Measurements from ENCODE around the gene ASCL4. TPM values are rescaled to one million over a fixed set of nuclear protein-coding genes. Genes with fewer than 3 reads are reported as not detected.
A peak's percentile ranks its signal among the peaks of the same experiment; 100 is the strongest.

Gene ASCL4
- total and polyA plus RNA-seq, 2 of the 13 experiments (the other 11 are each of a cell fraction or from before 2014, with no cell fraction given): not detected

- peak; percentile 31 for TF ChIP-seq IKZF4 (CRISPR knock-in tag; IDR thresholded peaks at IDR 0.05; ENCODE audit: borderline replicate concordance, low read depth, not compliant biosample characterization)
- TF ChIP-seq CBX2 (IDR thresholded peaks at IDR 0.05; ENCODE audit: low read depth, low read length): no peak
- TF ChIP-seq CBX2 (CRISPR knock-in tag; IDR thresholded peaks at IDR 0.05; ENCODE audit: low read depth): no peak
- TF ChIP-seq, protein P1, sequence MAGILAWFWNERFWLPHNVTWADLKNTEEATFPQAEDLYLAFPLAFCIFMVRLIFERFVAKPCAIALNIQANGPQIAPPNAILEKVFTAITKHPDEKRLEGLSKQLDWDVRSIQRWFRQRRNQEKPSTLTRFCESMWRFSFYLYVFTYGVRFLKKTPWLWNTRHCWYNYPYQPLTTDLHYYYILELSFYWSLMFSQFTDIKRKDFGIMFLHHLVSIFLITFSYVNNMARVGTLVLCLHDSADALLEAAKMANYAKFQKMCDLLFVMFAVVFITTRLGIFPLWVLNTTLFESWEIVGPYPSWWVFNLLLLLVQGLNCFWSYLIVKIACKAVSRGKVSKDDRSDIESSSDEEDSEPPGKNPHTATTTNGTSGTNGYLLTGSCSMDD (CRISPR knock-in tag; IDR thresholded peaks at IDR 0.05): no peak
- TF ChIP-seq KMT2B (CRISPR knock-in tag; IDR thresholded peaks at IDR 0.05): 0 out of 2 replicates have a peak, but pooled peaks have one; percentile 53
- TF ChIP-seq, protein P2, sequence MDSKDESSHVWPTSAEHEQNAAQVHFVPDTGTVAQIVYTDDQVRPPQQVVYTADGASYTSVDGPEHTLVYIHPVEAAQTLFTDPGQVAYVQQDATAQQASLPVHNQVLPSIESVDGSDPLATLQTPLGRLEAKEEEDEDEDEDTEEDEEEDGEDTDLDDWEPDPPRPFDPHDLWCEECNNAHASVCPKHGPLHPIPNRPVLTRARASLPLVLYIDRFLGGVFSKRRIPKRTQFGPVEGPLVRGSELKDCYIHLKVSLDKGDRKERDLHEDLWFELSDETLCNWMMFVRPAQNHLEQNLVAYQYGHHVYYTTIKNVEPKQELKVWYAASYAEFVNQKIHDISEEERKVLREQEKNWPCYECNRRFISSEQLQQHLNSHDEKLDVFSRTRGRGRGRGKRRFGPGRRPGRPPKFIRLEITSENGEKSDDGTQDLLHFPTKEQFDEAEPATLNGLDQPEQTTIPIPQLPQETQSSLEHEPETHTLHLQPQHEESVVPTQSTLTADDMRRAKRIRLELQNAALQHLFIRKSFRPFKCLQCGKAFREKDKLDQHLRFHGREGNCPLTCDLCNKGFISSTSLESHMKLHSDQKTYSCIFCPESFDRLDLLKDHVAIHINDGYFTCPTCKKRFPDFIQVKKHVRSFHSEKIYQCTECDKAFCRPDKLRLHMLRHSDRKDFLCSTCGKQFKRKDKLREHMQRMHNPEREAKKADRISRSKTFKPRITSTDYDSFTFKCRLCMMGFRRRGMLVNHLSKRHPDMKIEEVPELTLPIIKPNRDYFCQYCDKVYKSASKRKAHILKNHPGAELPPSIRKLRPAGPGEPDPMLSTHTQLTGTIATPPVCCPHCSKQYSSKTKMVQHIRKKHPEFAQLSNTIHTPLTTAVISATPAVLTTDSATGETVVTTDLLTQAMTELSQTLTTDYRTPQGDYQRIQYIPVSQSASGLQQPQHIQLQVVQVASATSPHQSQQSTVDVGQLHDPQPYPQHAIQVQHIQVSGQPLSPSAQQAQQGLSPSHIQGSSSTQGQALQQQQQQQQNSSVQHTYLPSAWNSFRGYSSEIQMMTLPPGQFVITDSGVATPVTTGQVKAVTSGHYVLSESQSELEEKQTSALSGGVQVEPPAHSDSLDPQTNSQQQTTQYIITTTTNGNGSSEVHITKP (CRISPR knock-in tag; IDR thresholded peaks at IDR 0.05; ENCODE audit: low read depth): no peak
- TF ChIP-seq ZNF160 (CRISPR knock-in tag; IDR thresholded peaks at IDR 0.05): no peak
- no peak for TF ChIP-seq BRCA1 (CRISPR knock-in tag; IDR thresholded peaks at IDR 0.05)
- peak; percentile 17; the same call in 1 of the 2 replicates for TF ChIP-seq RFXANK (CRISPR knock-in tag; IDR thresholded peaks at IDR 0.05)
- TF ChIP-seq SATB2 (CRISPR knock-in tag; IDR thresholded peaks at IDR 0.05): no peak
- TF ChIP-seq ZNF543 (CRISPR knock-in tag; IDR thresholded peaks at IDR 0.05): no peak
- no peak for TF ChIP-seq ZNF362 (CRISPR knock-in tag; IDR thresholded peaks at IDR 0.05; ENCODE audit: borderline replicate concordance)
- TF ChIP-seq TBL1XR1 (IDR thresholded peaks at IDR 0.05; ENCODE audit: borderline replicate concordance, low read length, partially characterized antibody): no peak
- TF ChIP-seq AFF4 (CRISPR knock-in tag; IDR thresholded peaks at IDR 0.05): no peak
- no peak for TF ChIP-seq ZNF383 (CRISPR knock-in tag; IDR thresholded peaks at IDR 0.05; ENCODE audit: borderline replicate concordance)
- no peak for TF ChIP-seq ZSCAN5A (CRISPR knock-in tag; IDR thresholded peaks at IDR 0.05; ENCODE audit: borderline replicate concordance)
- peak; percentile 3; the same call in 1 of the 2 replicates for TF ChIP-seq GFI1 (CRISPR knock-in tag; IDR thresholded peaks at IDR 0.05; ENCODE audit: borderline replicate concordance)
Measured at GRCh38 chr12:107760809-107761501, 13.5 kb upstream of the ASCL4 start, which contains the start of gene PRDM4 (continued).
